HEK293 (cell line): ENCODE data around the gene NDUFB10.

ENCODE experiments used
- BCL11B ChIP-seq: fragments of 450-650 bp; formaldehyde crosslinking; IDR thresholded peaks from 2 replicates; pipeline ENCODE4 v1.5.1; 2016; ENCODE audit warnings: low read depth, missing biosample characterization, missing genetic modification characterization
- GLIS2 ChIP-seq: fragments of 450-650 bp; formaldehyde crosslinking; IDR thresholded peaks from 2 replicates; pipeline ENCODE4 v1.5.1; 2016; ENCODE audit warnings: missing biosample characterization, missing genetic modification characterization
- KLF9 ChIP-seq: fragments of 450-650 bp; formaldehyde crosslinking; IDR thresholded peaks from 2 replicates; pipeline ENCODE4 v1.5.1; 2016; ENCODE audit warnings: missing biosample characterization, missing genetic modification characterization, low read depth
- MYNN ChIP-seq: fragments of 450-650 bp; formaldehyde crosslinking; IDR thresholded peaks from 2 replicates; pipeline ENCODE4 v1.5.1; 2016; ENCODE audit warnings: missing biosample characterization, missing genetic modification characterization, borderline replicate concordance
- PRDM10 ChIP-seq: fragments of 450-650 bp; formaldehyde crosslinking; IDR thresholded peaks from 2 replicates; pipeline ENCODE4 v1.5.1; 2016; ENCODE audit warnings: missing biosample characterization, missing genetic modification characterization
- REST ChIP-seq: fragments of 450-650 bp; formaldehyde crosslinking; IDR thresholded peaks from 2 replicates; pipeline ENCODE4 v1.5.1; 2016; ENCODE audit warnings: missing biosample characterization, missing genetic modification characterization
- SCRT1 ChIP-seq: fragments of 450-650 bp; formaldehyde crosslinking; IDR thresholded peaks from 2 replicates; pipeline ENCODE4 v1.5.1; 2016; ENCODE audit warnings: missing biosample characterization, missing genetic modification characterization, borderline replicate concordance
- YY2 ChIP-seq: fragments of 450-650 bp; formaldehyde crosslinking; IDR thresholded peaks from 2 replicates; pipeline ENCODE4 v1.5.1; 2016; ENCODE audit warnings: missing biosample characterization, missing genetic modification characterization
- ZBTB7A ChIP-seq: fragments of 450-650 bp; formaldehyde crosslinking; IDR thresholded peaks from 2 replicates; pipeline ENCODE4 v1.5.1; 2016; ENCODE audit warnings: low read depth, missing biosample characterization, missing genetic modification characterization
- ZFP69B ChIP-seq: fragments of 450-650 bp; formaldehyde crosslinking; IDR thresholded peaks from 2 replicates; pipeline ENCODE4 v1.5.1; 2016; ENCODE audit warnings: missing biosample characterization, missing genetic modification characterization
- ZNF121 ChIP-seq: fragments of 450-650 bp; formaldehyde crosslinking; IDR thresholded peaks from 2 replicates; pipeline ENCODE4 v1.5.1; 2016; ENCODE audit warnings: missing biosample characterization, missing genetic modification characterization
- ZNF239 ChIP-seq: fragments of 450-650 bp; formaldehyde crosslinking; IDR thresholded peaks from 2 replicates; pipeline ENCODE4 v1.5.1; 2016; ENCODE audit warnings: missing biosample characterization, missing genetic modification characterization
- ZNF26 ChIP-seq: fragments of 450-650 bp; formaldehyde crosslinking; IDR thresholded peaks from 2 replicates; pipeline ENCODE4 v1.5.1; 2016; ENCODE audit warnings: missing biosample characterization, missing genetic modification characterization
- ZNF266 ChIP-seq: fragments of 450-650 bp; formaldehyde crosslinking; IDR thresholded peaks from 2 replicates; pipeline ENCODE4 v1.5.1; 2016; ENCODE audit warnings: missing biosample characterization, missing genetic modification characterization, low read depth
- ZNF274 ChIP-seq, 2 experiments: fragments of 200-500 bp in 1 of 2; fragments of 450-650 bp in 1 of 2; sonication (Bioruptor generic) in 1 of 2; formaldehyde crosslinking in 1 of 2; IDR thresholded peaks; 2 replicates each; pipeline versions ENCODE4 v1.5.1 to v1.6.1; 2014 to 2016; ENCODE audit warnings: borderline replicate concordance in 1 of 2, inconsistent platforms in 1 of 2, low read length in 1 of 2, missing biosample characterization in 1 of 2, missing genetic modification characterization in 1 of 2
- ZNF391 ChIP-seq: fragments of 450-650 bp; formaldehyde crosslinking; IDR thresholded peaks from 2 replicates; pipeline ENCODE4 v1.5.1; 2016; ENCODE audit warnings: low read depth, missing biosample characterization, missing genetic modification characterization, borderline replicate concordance
- ZNF398 ChIP-seq: fragments of 450-650 bp; formaldehyde crosslinking; IDR thresholded peaks from 2 replicates; pipeline ENCODE4 v1.5.1; 2017; ENCODE audit warnings: missing biosample characterization, missing genetic modification characterization
- ZNF521 ChIP-seq: fragments of 450-650 bp; formaldehyde crosslinking; IDR thresholded peaks from 2 replicates; pipeline ENCODE4 v1.5.1; 2017; ENCODE audit warnings: missing biosample characterization, mild to moderate bottlenecking, missing genetic modification characterization
- ZNF555 ChIP-seq: fragments of 450-650 bp; formaldehyde crosslinking; conservative IDR thresholded peaks from 2 replicates; pipeline ENCODE4 v1.5.1; 2017; ENCODE audit warnings: missing biosample characterization, mild to moderate bottlenecking, missing genetic modification characterization, inconsistent platforms
- ZNF580 ChIP-seq: fragments of 450-650 bp; formaldehyde crosslinking; IDR thresholded peaks from 2 replicates; pipeline ENCODE4 v1.5.1; 2016; ENCODE audit warnings: missing biosample characterization, missing genetic modification characterization
- ZNF707 ChIP-seq: fragments of 450-650 bp; formaldehyde crosslinking; IDR thresholded peaks from 2 replicates; pipeline ENCODE4 v1.5.1; 2016; ENCODE audit warnings: missing biosample characterization, missing genetic modification characterization
- ZNF76 ChIP-seq: fragments of 450-650 bp; formaldehyde crosslinking; IDR thresholded peaks from 2 replicates; pipeline ENCODE4; 2016; ENCODE audit warnings: low read depth, missing biosample characterization, missing genetic modification characterization, borderline replicate concordance
- ZNF768 ChIP-seq: fragments of 450-650 bp; formaldehyde crosslinking; IDR thresholded peaks from 2 replicates; pipeline ENCODE4 v1.5.1; 2018; ENCODE audit warnings: missing biosample characterization, mild to moderate bottlenecking, missing genetic modification characterization
- ZNF776 ChIP-seq: fragments of 450-650 bp; formaldehyde crosslinking; IDR thresholded peaks from 2 replicates; pipeline ENCODE4 v1.5.0; 2017; ENCODE audit warnings: missing biosample characterization, missing genetic modification characterization, borderline replicate concordance

The NDUFB10 gene

GRCh38 chr16:1964506-1965395 is 5.4 kb downstream of the NDUFB10 start, which contains the start of gene RPS2 (continued):
- no peak for TF ChIP-seq ZNF398 (tag by site-specific recombination)
- TF ChIP-seq ZFP69B = no peak
- 0 out of 2 replicates have a peak, but pooled peaks have one; percentile 9 for TF ChIP-seq PRDM10
- TF ChIP-seq SCRT1 = no peak
- no peak for TF ChIP-seq ZNF266 (tag by site-specific recombination)
- TF ChIP-seq ZNF239 (tag by site-specific recombination) = peak; percentile 64; the same call in 1 of the 2 replicates
- peak; percentile 69 for TF ChIP-seq KLF9 (tag by site-specific recombination)
- TF ChIP-seq ZNF391 = peak; percentile 83; the same call in 1 of the 2 replicates
- TF ChIP-seq ZNF274 (IDR thresholded peaks at IDR 0.05; ENCODE audit: low read length) = no peak
- no peak for TF ChIP-seq ZNF274 (tag by site-specific recombination; IDR thresholded peaks at IDR 0.05; ENCODE audit: borderline replicate concordance)
- 0 out of 2 replicates have a peak, but pooled peaks have one; percentile 45 for TF ChIP-seq ZNF121 (tag by site-specific recombination)
- TF ChIP-seq GLIS2 (tag by site-specific recombination) = peak; percentile 59
- peak; percentile 77 for TF ChIP-seq YY2
- no peak; the same call in 1 of the 2 replicates for TF ChIP-seq ZNF776
- no peak for TF ChIP-seq MYNN
- no peak for TF ChIP-seq ZNF768 (tag by site-specific recombination)
- TF ChIP-seq ZNF707 (tag by site-specific recombination) = no peak
- 0 out of 2 replicates have a peak, but pooled peaks have one; percentile 38 for TF ChIP-seq ZNF580 (tag by site-specific recombination)
- peak; percentile 12; the same call in 1 of the 2 replicates for TF ChIP-seq REST
- TF ChIP-seq ZNF521 = no peak
- TF ChIP-seq BCL11B (tag by site-specific recombination) = peak; percentile 90
- no peak for TF ChIP-seq ZNF26 (tag by site-specific recombination)
- peak; percentile 77; the same call in 1 of the 2 replicates for TF ChIP-seq ZNF76
- TF ChIP-seq ZNF555 = no peak
- TF ChIP-seq ZBTB7A = peak; percentile 74; the same call in 1 of the 2 replicates
